HG03066 (cell line): Measurements from ENCODE around the gene GPC3.

ENCODE experiments used
- ATAC-seq: cut with Tn5 transposase; IDR thresholded peaks from one replicate; pipeline ENCODE4 v1.9.1; 2021; ENCODE audit warnings: low read depth; ENCODE audit not compliant: unreplicated experiment

Gene GPC3

DNA sequence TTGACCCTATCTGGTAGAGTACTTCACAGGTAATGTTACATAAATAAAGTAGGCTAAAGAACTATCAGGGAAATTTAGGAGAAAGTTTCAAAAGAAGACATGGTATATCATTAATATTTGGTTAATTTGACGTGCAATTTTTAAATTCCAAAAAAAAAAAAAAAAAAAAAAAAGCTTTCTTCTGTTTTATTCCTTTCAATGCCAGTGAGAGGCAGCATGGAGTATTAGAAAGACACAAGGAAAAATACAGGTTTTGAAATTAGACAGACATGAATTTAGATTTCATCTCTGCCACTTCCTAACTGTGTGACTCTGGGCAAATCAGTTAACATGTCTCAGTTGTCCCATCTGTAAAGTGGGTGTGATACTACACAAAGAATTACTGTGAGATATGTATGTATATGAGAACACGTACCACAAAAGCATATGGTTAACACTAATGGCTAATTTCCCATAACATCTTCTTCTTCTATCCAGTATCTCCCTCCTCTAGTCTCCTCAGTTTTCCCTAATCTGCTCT lies 132.5 kb downstream of the GPC3 start:
- ATAC-seq, result no peak

DNA sequence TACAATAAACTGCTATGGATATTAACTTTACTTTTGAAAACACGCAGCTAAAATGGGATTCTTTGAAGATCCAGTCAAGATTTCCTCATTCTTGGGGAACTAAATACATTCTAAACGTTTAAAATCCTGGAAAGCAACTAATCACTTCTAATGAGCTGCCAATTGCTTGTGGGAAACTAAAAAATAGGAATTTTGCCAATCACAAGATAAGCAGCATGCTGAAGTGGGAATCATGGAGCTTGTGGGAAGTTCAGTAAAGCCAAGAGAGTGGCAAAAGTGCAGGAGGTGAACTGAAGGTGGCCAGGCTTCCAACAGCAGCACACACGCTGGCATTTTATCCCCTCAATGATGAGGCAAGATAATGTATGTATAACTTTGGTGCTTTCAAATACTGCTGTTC lies 133.0 kb downstream of the GPC3 start:
- ATAC-seq, result no peak

DNA sequence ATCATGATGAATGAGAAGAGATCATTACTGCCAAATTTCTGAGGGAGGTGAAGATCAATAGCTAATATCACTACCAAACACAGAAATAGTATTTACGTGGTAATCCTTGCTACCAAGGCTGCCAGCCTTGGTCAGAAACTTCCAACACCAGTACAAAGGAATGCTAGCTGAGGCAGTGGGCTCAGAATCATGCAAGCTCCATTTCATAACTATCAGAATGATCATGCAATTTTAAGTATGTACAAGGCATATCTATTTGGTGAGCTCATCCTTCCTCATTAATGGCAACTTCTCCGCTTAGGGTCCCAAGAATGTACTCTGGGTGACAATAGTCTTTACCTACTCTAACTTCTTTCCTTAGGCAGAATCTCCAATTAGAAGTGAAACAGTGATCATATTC lies 135.0 kb downstream of the GPC3 start:
- ATAC-seq, result no peak

DNA sequence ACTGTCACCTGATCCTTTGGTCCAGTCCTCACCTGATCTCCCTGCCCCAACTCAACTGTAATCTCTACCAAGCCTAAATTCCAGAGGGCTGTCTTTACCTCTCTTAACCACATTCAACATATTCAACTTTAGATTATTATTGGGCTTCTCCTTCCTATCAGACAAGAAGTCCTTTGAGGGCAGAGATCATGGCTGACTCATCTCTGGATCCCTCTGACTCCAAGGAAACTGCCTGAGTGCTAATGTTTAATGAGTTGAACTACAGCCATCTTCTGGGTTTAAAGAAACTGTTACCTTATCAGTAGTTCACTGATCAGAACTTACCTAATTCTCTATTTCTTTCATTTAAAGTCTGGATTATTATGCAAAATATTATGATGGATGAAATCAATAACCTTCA lies 135.7 kb downstream of the GPC3 start:
- ATAC-seq, result no peak

DNA sequence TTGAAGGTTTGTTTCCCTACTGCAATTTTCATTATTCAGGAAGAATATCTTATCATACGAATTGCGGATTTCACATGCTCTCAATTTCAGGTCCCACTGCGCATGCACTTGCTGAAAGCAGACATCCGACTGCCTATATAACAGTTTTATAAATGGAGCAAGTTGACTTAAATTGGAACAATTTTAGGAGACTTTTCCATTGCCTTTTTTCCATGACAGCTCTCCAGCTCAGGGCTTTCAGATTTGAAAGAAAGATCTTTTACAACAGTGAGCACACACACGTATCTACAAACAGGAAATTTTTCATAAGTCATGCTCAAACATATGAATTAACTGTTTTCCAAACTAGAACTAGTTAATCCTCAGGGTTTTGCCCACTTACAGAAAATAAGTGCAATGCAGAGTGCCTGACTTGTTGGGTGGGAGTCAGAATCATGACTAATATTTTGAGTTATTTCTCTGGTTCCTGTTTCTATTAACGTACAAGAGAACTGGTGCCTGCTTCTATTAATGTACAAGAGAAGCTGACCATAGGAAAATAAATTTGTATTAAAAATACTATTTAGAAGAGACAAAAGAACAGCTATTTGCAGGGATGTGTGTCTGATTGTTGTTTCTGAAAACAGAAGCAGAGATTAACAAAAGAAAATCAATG lies 137.9 kb downstream of the GPC3 start:
- ATAC-seq, result no peak

DNA sequence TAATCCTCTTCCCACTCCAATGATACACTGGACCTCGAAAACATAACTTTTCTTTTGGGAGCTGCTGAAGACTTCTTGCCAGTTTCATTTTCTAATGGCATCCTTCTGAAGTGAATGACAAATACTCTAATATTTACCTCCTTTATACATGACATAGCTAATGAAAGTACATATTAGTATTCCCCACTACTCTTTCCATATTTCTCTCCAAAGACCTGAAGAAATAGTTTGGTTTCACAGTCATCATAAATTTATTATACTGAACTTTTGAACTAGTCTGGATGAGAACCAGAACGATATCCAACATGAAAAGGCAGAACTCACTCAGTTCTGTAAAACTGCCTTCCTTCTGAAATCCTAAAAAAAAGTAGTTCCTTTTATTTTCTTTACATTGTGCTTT lies 139.1 kb downstream of the GPC3 start:
- no peak for ATAC-seq

DNA sequence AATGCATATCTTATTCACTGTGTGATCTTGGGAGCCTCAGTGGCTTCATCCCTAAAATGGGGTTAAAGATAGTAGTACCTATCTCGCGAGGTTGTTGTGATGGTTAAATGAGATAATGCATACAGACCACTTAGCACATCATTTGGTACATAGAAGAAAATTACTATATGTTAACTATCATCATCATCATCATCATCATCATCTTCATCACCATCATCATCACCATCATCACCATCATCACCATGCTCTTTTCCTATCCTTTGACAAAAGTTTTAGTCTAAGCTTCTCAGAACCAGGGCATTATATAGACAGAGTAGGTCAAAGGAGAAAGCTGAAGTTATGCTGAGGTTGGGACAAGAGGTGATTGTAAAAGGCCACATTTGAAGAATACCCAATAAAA lies 145.0 kb downstream of the GPC3 start:
- ATAC-seq, result no peak

DNA sequence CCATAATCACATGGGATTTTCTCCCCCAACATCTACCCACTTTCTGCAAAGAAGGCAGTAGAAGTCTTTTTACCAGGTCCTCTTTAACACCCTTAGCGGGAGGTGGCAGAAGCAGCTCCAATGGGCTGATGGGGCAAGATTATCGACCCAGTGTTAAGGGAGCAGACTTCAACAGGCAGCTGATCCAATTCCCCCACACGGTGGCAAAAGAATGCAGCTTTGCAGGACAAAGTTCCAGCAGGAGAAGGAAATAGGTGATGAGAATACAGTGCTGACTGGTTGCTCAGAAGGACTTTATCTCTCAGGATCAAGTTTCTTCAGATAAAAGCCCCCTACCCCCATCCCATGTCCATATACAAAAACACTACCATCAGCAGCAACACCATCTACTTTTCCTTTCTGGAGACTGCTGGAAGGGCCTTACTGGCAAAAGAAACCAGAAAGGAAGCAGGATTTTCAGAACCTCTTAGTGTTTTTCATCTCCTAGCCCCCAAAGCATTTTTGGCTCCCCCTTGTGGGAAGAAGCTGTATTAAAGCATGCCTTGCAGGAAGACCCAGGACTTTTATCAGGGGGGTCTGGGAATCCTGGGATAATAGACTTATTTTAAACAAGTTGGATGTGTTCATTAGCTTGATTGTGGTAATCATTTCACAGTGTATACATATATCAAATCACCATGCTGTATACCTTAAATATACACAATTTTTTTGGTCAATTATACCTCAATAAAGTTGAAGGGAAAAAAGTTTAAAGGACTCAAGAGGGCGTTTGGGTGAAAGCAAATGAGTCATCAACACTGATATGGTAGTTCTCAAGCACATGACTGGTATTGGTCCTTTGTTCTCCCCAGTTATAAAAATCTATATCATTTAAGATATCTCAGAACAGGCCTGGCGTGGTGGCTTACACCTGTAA lies 146.4 kb downstream of the GPC3 start:
- no peak for ATAC-seq

DNA sequence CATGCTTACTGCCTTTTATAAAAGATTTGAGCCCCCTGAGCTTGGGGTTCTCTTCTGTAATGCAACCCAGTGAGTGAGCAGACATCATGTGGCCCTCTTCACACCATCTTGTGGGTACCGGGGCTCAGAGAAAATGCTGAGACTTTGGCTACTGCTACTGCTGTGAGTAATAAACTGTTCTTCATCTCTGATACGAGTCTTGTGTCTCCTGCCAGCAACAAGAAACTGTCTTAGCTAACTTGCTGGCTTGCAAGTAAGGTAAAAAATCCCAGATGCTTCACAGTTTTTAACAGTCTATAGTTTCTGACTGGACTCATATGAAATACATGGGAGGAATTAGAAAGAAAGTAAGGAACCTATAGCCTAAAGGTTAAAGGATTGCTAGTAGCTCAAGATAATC lies 148.3 kb downstream of the GPC3 start:
- no peak for ATAC-seq

DNA sequence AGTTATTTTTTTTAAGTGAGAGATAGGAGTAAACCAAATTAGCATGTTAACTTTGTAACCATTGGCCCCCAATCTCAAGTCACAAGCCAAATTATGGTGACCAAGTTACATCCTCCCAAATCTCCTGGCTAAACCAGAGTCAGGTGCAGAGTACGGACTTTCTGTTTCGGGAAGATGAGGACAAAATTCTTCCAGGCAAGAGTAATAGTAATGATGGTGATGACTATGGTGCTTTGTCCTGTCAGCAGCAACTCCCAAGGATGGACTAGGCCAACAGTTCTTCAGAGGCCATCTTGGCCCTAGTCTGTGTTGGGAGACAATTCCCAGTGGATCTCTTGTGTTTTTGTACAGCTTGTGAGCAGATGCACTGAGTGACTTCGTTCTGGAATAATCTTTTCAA lies 148.8 kb downstream of the GPC3 start:
- no peak for ATAC-seq

DNA sequence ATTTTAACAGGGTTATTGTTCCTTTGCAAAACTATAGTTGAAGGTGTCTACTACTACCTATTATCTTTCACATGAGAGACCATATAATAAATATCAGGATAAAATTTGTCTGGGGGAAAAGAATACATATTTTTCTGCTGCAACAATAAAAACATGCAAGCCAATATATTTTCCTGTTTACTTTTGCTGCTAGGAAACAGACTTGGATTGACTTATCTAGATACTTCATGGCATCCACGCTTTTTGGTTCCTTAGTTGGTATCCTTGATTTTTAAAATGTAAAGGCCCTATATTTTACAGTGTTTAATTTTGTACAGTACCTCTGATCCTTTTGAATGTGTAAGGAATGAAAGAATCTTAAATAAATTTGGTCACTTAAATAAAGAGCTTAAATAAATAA lies 150.6 kb downstream of the GPC3 start:
- no peak for ATAC-seq

DNA sequence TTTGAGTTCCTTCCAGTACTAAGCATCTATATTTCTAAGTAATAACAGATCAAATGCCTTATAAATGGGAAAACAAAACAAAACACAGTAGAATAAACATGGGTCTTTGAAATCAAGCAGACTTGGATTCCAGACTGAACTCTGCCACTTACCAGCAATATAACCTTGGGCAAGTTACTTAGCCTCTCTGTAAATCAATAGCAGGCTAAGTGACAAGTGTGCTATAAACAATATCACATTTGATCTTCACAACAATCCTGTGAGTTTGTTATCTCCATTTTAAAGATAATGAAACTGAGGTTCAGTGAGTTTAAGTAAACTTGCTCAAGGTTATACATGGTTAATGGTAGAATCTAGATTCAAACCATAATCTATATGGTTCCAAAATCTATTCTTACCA lies 165.8 kb downstream of the GPC3 start:
- ATAC-seq, result no peak

DNA sequence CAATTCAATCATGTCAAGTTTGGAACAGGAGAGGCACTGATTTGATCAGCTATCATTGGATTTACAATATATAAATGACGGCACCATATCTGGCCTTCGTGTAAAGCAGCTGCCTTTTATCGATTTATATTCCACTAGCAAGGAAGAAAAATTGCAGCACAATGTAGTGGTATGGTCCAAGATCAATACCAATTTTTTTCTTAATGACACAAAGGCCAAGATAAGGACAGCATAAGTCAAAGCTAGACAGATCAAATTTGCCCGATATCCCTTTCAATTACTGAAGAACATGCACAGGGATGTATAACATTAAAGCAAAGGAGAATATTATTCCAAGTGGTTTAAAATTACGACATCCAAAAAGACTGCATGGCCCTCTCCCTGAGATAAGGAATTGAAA lies 167.4 kb downstream of the GPC3 start:
- no peak for ATAC-seq

DNA sequence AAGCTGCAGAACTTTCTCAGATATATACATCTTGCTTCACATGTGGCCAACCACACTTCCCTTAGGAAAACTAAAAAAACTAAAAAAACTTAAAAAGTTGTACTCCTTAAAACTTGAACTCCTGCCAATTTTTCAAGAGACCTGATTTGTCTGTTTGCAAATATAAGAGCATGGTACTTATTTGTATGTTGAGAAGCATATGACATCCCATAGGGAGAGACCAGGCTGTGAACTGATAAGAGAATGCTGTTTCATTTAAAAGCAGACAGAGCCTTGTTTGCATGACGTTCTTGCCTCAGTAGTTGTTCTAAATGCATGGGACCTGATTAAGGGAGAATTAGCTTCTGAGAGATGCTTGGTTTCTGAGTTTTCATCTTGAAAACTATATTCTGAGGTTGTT lies 169.9 kb downstream of the GPC3 start:
- no peak for ATAC-seq

DNA sequence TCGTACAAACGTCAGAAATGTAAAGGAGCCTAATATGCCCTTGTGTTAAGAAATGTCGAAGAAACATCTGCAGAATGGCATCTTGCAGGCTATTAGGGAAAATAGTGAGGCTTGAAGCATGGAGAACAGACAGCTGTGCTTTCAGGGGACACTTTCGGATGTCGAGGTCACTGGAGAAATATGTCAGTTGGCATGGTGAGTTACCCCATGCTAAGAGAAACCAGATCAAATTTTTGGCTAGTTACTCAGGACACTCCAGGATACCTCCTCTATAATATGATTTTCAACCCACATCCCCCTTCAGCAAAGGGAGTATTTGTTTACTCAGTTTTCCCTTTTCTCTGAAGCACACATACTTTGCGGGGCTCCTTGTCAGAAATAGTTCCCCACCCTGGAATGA lies 171.4 kb downstream of the GPC3 start:
- ATAC-seq, result no peak

DNA sequence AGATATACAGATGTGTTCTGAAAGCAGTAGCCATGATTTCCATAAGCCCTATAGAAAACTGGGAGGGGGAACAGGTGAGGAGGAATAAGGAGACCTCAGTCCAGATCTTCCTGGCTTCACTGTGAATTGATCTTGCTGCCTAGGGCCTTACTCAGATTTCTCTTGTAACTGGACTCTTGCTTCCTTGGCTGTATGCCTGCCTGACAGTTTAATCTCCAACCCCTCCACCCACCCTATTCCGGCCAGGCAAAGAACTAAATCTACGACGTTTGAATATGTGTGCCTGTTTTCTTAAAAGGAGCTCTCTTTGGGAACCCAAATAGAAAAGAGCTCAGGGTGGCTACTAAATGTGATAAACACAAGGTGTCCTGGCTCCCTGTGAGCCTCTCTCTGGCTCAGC lies 173.0 kb downstream of the GPC3 start:
- no peak for ATAC-seq

DNA sequence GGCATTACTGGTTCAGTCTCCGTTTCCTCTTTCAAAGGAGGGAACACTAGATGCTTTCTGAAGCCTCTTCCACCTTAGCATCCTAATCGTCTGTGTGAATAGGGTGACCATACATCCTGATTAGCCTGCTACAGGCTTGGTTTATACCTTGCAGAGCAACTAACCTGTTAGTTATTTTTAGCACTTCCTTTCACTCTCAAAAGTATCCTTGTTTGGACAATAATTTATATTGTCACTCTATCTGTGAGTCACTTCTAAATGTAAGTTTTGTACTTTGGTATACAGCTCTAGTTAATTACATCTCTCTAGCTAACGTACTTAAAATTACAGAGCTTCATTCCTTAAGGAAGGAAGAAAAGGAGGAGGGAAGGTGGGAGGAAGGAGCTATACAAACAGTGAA lies 174.5 kb downstream of the GPC3 start:
- ATAC-seq, result no peak

DNA sequence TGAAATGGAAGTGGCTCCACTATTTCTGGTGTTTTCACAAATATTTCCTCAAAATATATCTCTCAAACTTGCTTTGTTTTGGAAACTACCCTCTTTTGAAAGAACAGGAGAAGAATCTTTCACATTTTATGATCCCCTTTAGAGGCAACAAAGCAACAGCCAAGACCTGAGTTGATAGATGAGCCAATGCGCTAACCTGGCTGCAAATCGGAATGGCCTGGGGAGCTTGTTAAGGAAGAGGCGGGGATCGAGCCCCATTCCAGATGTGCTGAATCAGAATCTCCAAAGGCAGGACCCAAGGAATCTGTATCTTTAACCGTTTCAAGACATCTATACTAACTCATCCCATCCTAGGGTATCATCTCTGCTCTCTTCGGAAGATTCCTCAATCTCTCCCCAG lies 181.3 kb downstream of the GPC3 start:
- ATAC-seq, result no peak

DNA sequence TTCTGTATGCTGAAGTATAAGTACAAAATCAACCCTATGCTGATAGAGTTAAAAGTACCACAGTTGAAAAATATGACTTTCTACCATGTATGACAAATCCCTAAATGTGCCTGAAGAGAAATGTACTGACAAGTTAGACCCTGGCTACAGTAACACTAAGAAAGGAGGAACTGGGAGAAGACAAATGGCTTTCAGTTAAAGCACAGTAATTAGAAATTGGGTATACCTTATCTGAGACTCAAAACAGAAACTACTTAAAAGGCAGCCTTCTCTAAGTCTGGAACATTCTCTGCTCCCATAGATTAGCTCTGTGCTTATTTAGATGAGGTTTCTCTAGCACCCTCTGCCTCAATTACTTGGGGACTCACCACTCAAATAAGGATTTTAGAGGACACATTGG lies 189.1 kb downstream of the GPC3 start:
- no peak for ATAC-seq

DNA sequence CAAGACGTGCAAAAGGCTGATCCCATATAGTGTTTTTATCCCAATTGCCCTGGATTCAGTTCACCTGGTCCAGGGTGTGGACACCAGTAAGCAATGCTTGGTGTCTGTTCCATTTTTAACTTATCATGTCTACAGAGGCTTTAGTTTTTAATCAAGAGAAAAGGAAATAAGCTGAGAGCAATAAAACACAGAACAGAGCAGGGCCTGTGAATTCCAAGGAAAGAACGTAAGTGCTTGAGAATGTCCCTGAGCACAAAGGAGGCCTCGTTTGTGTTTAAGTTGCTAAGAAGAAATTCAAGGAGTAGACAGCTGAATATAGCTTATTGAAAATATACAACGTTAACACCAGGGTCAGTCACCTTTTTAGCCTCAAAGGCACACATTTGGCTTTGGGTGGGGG lies 191.3 kb downstream of the GPC3 start:
- ATAC-seq, result no peak

DNA sequence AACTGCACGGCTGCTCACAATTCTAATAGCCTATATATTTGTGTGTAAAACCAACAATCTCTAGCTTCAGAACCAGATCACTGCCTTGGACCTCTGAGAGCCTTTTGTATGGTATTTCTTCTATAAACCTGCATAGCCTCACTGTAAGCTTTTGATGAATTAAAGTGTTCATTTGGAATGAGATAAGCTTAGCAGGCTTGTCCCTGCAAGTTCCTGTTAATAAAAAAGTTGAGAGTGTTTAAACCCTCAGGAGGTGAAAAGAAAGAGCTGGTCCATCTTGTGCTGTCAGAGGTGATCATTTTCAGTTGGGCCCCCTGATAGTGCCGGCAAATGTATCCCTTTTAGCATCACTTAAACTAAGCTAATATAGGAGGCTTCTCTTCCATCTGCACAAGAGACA lies 191.8 kb downstream of the GPC3 start:
- no peak for ATAC-seq
